IMR-90 (cell line): ENCODE measurements around the gene CYB5R3. TPM values are rescaled to one million over a fixed set of nuclear protein-coding genes. Genes with fewer than 3 reads are reported as not detected.

Experiments
- ATAC-seq: fragments of 200-7000 bp; cut with Tn5 transposase; 2 replicates; pipeline ENCODE4 v1.9.1; 2020; ENCODE audit warnings: low read depth, mild to moderate bottlenecking, moderate library complexity
- BruUV-seq: library from RNA; stranded (reverse); fragments of 400-500 nt; replicated peaks from 2 replicates; lab custom pipeline; 2021; lab: Mats Ljungman, UMichigan
- CTCF ChIA-PET: fragments of 300-600 bp; formaldehyde crosslinking; extraction: SDS; loops from one replicate; lab custom pipeline; 2021; ENCODE audit warnings: antibody characterized with exemption; lab: Yijun Ruan, JAX
- POLR2A ChIA-PET: fragments of 300-600 bp; sonication (Branson Sonifier 250); formaldehyde crosslinking; loops from one replicate; lab custom pipeline; 2022; ENCODE audit warnings: antibody characterized with exemption; ENCODE audit not compliant: unreplicated experiment; lab: Charles Lee
- DNase-seq: peaks from one replicate; pipeline ENCODE4 v3.0.0; 2013
- H2AFZ ChIP-seq: replicated peaks from 2 replicates; pipeline ENCODE3; 2013; ENCODE audit warnings: low read length, mild to moderate bottlenecking; ENCODE audit not compliant: poor library complexity
- H2AK5ac ChIP-seq: 2 replicates; pipeline ENCODE4 v1.6.1; 2013; ENCODE audit warnings: low read depth, low read length, inconsistent platforms
- H2AK9ac ChIP-seq: replicated peaks from 2 replicates; pipeline ENCODE3; 2013; ENCODE audit warnings: mild to moderate bottlenecking, low read depth, low read length, moderate library complexity; ENCODE audit not compliant: poor library complexity
- H2BK120ac ChIP-seq: 2 replicates; pipeline ENCODE4 v1.6.1; 2013; ENCODE audit warnings: low read depth, low read length, inconsistent platforms
- H2BK15ac ChIP-seq: 3 replicates; pipeline ENCODE4 v1.6.1; 2013; ENCODE audit warnings: low read depth, low read length, inconsistent platforms
- H2BK20ac ChIP-seq: 2 replicates; pipeline ENCODE4 v1.6.1; 2013; ENCODE audit warnings: low read depth, mild to moderate bottlenecking, inconsistent platforms, low read length, moderate library complexity
- H2BK5ac ChIP-seq: 2 replicates; pipeline ENCODE4 v1.6.1; 2013; ENCODE audit warnings: mild to moderate bottlenecking, low read depth, low read length, inconsistent platforms; ENCODE audit not compliant: poor library complexity, severe bottlenecking
- H3K14ac ChIP-seq: replicated peaks from 2 replicates; pipeline ENCODE4 v1.6.1; 2013; ENCODE audit warnings: low read depth, low read length, inconsistent platforms
- H3K18ac ChIP-seq: 2 replicates; pipeline ENCODE4 v1.6.1; 2013; ENCODE audit warnings: low read depth, low read length, control low read depth
- H3K23ac ChIP-seq: 2 replicates; pipeline ENCODE4 v1.6.1; 2013; ENCODE audit warnings: low read depth, low read length, inconsistent platforms
- H3K27ac ChIP-seq: 2 replicates; pipeline ENCODE4 v1.5.1; 2013; ENCODE audit warnings: mild to moderate bottlenecking, control low read depth, low read length; ENCODE audit not compliant: insufficient read depth
- H3K27me3 ChIP-seq: 2 replicates; pipeline ENCODE4 v1.6.1; 2013; ENCODE audit warnings: low read length; ENCODE audit not compliant: control insufficient read depth, insufficient read depth
- H3K36me3 ChIP-seq: 2 replicates; pipeline ENCODE4 v1.6.1; 2013; ENCODE audit warnings: low read length, mixed read lengths; ENCODE audit not compliant: control insufficient read depth, insufficient read depth
- H3K4ac ChIP-seq: 2 replicates; pipeline ENCODE4 v1.6.1; 2013; ENCODE audit warnings: low read depth, low read length, inconsistent platforms
- H3K4me1 ChIP-seq: 2 replicates; pipeline ENCODE4 v1.6.1; 2013; ENCODE audit warnings: low read length, mixed read lengths; ENCODE audit not compliant: control insufficient read depth, insufficient read depth
- H3K4me2 ChIP-seq: 2 replicates; pipeline ENCODE4 v1.6.1; 2013; ENCODE audit warnings: low read depth, mild to moderate bottlenecking, control low read depth, low read length, moderate library complexity
- H3K4me3 ChIP-seq: 2 replicates; pipeline ENCODE4 v1.5.1; 2013; ENCODE audit warnings: low read depth, mild to moderate bottlenecking, control low read depth, low read length, moderate library complexity; ENCODE audit not compliant: insufficient read depth
- H3K56ac ChIP-seq: 2 replicates; pipeline ENCODE4 v1.6.1; 2013; ENCODE audit warnings: low read length, inconsistent platforms; ENCODE audit not compliant: insufficient read depth; ENCODE audit errors: extremely low read depth
- H3K79me1 ChIP-seq, 2 experiments: 2 replicates each; pipeline ENCODE4 v1.6.1; 2013; ENCODE audit warnings: low read length in 2 of 2, inconsistent platforms in 1 of 2, low read depth in 1 of 2
- H3K9ac ChIP-seq: 2 replicates; pipeline ENCODE4 v1.6.1; 2013; ENCODE audit warnings: low read depth, low read length, control low read depth
- H3K9me1 ChIP-seq: 2 replicates; pipeline ENCODE4 v1.6.1; 2013; ENCODE audit warnings: low read length, inconsistent platforms; ENCODE audit not compliant: insufficient read depth
- H3K9me3 ChIP-seq: 2 replicates; pipeline ENCODE4 v1.6.1; 2013; ENCODE audit warnings: low read length; ENCODE audit not compliant: control insufficient read depth, insufficient read depth
- H4K20me1 ChIP-seq: 2 replicates; pipeline ENCODE4 v1.6.1; 2013; ENCODE audit warnings: low read length, inconsistent platforms; ENCODE audit not compliant: insufficient read depth
- H4K5ac ChIP-seq: 2 replicates; pipeline ENCODE4 v1.6.1; 2013; ENCODE audit warnings: mild to moderate bottlenecking, low read depth, low read length, control low read depth
- H4K8ac ChIP-seq, 2 experiments: 2 replicates each; pipeline ENCODE4 v1.6.1; 2013; ENCODE audit warnings: low read depth in 2 of 2, low read length in 2 of 2, control low read depth in 1 of 2, inconsistent platforms in 1 of 2
- H4K91ac ChIP-seq: 2 replicates; pipeline ENCODE4 v1.6.1; 2013; ENCODE audit warnings: low read depth, low read length, inconsistent platforms; ENCODE audit not compliant: insufficient read depth
- BHLHE40 ChIP-seq: fragments of 150-350 bp; IDR thresholded peaks from 2 replicates; pipeline ENCODE4 v1.6.1; 2016; ENCODE audit warnings: mild to moderate bottlenecking, low read depth, low read length
- CHD1 ChIP-seq: IDR thresholded peaks from 2 replicates; pipeline ENCODE4 v1.6.1; 2012; ENCODE audit warnings: low read depth, low read length, improper control_type of control experiment
- CTCF ChIP-seq: conservative IDR thresholded peaks from 2 replicates; pipeline ENCODE4 v1.5.1; 2012; ENCODE audit warnings: mild to moderate bottlenecking, low read depth, low read length, improper control_type of control experiment
- ELK1 ChIP-seq: fragments of 150-350 bp; IDR thresholded peaks from 2 replicates; pipeline ENCODE4 v1.6.1; 2016; ENCODE audit warnings: low read depth, mild to moderate bottlenecking, low read length, moderate library complexity, borderline replicate concordance
- FOS ChIP-seq: fragments of 150-350 bp; IDR thresholded peaks from 2 replicates; pipeline ENCODE4 v1.6.1; 2016; ENCODE audit warnings: low read depth, low read length
- MAFK ChIP-seq: IDR thresholded peaks from 2 replicates; pipeline ENCODE4 v1.6.1; 2012; ENCODE audit warnings: low read depth, low read length, improper control_type of control experiment
- MAZ ChIP-seq: IDR thresholded peaks from 2 replicates; pipeline ENCODE4 v1.6.1; 2012; ENCODE audit warnings: low read depth, mild to moderate bottlenecking, low read length, improper control_type of control experiment, moderate library complexity, borderline replicate concordance
- MXI1 ChIP-seq: IDR thresholded peaks from 2 replicates; pipeline ENCODE4 v1.6.1; 2012; ENCODE audit warnings: low read depth, mild to moderate bottlenecking, low read length, moderate library complexity, borderline replicate concordance
- POLR2A ChIP-seq: IDR thresholded peaks from 2 replicates; pipeline ENCODE4 v1.6.1; 2012; ENCODE audit warnings: mild to moderate bottlenecking, low read depth, low read length
- RAD21 ChIP-seq: IDR thresholded peaks from 2 replicates; pipeline ENCODE4 v1.6.1; 2012; ENCODE audit warnings: low read length, improper control_type of control experiment
- RCOR1 ChIP-seq: IDR thresholded peaks from 2 replicates; pipeline ENCODE4 v1.6.1; 2012; ENCODE audit warnings: mild to moderate bottlenecking, low read length, improper control_type of control experiment; ENCODE audit not compliant: insufficient replicate concordance
- RFX5 ChIP-seq: IDR thresholded peaks from 2 replicates; pipeline ENCODE4 v1.8.0; 2012; ENCODE audit warnings: low read depth, mild to moderate bottlenecking, low read length, moderate library complexity
- SMC3 ChIP-seq: fragments of 150-350 bp; IDR thresholded peaks from 2 replicates; pipeline ENCODE4 v1.6.1; 2016; ENCODE audit warnings: low read depth, mild to moderate bottlenecking, antibody characterized with exemption, low read length, moderate library complexity
- USF2 ChIP-seq: fragments of 150-350 bp; IDR thresholded peaks from 2 replicates; pipeline ENCODE4 v1.6.1; 2017; ENCODE audit warnings: mild to moderate bottlenecking, antibody characterized with exemption, low read length, low read depth
- WGBS, 2 experiments: methylation state at CpG; one replicate each; pipeline versions ENCODE4 v1.1.5 to v1.1.7; 2013; ENCODE audit warnings: missing lambda C conversion rate in 2 of 2; ENCODE audit not compliant: insufficient read length in 1 of 2; ENCODE audit errors: extremely low coverage in 2 of 2; 5-methylcytosine and 5-hydroxymethylcytosine counted together
- dilution Hi-C: fragments of 300-500 bp; cut with HindIII; formaldehyde crosslinking; loops from one replicate; pipeline ENCODE4 v1.14.3; 2018; ENCODE audit warnings: low sequenced_read_pairs; ENCODE audit not compliant: unreplicated experiment
- in situ Hi-C: fragments of 300-500 bp; cut with MboI; formaldehyde crosslinking; loops from 3 replicates; pipeline ENCODE4 v1.14.3; 2019; ENCODE audit warnings: low sequenced_read_pairs, inconsistent platforms, mixed read lengths
- intact Hi-C: fragments of 100-400 bp; cut with micrococcal nuclease; formaldehyde crosslinking; loops from 2 replicates; pipeline ENCODE4 v1.10.0; 2022
- polyA plus RNA-seq, 3 experiments: library from polyadenylated mRNA; depleted of rRNA; stranded (reverse); fragments of >200 nt; gene quantifications; 2 replicates each; pipeline ENCODE4 v1.2.3, GENCODE V29; 2012; ENCODE audit warnings: low replicate concordance in 1 of 3
- total RNA-seq: library from RNA; depleted of rRNA; stranded (reverse); fragments of >200 nt; gene quantifications from 2 replicates; pipeline ENCODE4 v1.2.3, GENCODE V29; 2012

CYB5R3 gene
- total and polyA plus RNA-seq, 2 of the 4 experiments (the other 2 are of a cell fraction), result 44.1 to 362 TPM

GRCh38 chr22:42682113-42682851 is 33.1 kb upstream of the CYB5R3 start:
- no peak overlapping the region for H4K8ac ChIP-seq
- no peaks in the 10 kb centered on the region for H3K27me3 ChIP-seq
- no peak overlapping the region for H3K9ac ChIP-seq
- peaks cover 0 to 3% of the 10 kb centered on the region in 2 experiments; a peak in 1 of 4 replicates for H3K79me1 ChIP-seq
- H3K56ac ChIP-seq, result no peak overlapping the region
- no peak overlapping the region for H2AFZ ChIP-seq
- H2AK5ac ChIP-seq, result no peak overlapping the region; the same call in none of the 2 replicates
- peak overlapping the region; percentile 75 for H2AK9ac ChIP-seq
- H3K4ac ChIP-seq, result peak overlapping the region; percentile 66
- no peak overlapping the region for H3K4me2 ChIP-seq
- peak overlapping the region; percentile 14; the same call in 1 of the 2 replicates for H2BK20ac ChIP-seq
- H3K4me1 ChIP-seq, result peaks cover 25% of the 10 kb centered on the region
- H2BK120ac ChIP-seq, result peak overlapping the region; percentile 59
- no TSS peak for BruUV-seq
- no peak overlapping the region for H2BK5ac ChIP-seq
- ChIA-PET POLR2A (no interaction called here), CTCF (interaction anchor here (0.6 kb wide), 1 partner anchor 310 kb away, joined by 5 read pairs; no protein-coding TSS in a partner anchor)
- dilution Hi-C loops, result no loop called here
- H2BK15ac ChIP-seq, result 0 out of 3 replicates have a peak overlapping the region, but pooled peaks have one; percentile 68
- intact Hi-C loops, result no loop called here
- H3K27ac ChIP-seq, result no peak overlapping the region
- ATAC-seq (no peak), DNase-seq (no peak)
- no peak overlapping the region for H3K4me3 ChIP-seq
- H4K91ac ChIP-seq, result peak overlapping the region; percentile 33
- no peak overlapping the region for H3K18ac ChIP-seq
- H4K20me1 ChIP-seq, result no peaks in the 10 kb centered on the region
- no peak overlapping the region for H4K5ac ChIP-seq
- peaks cover 18% of the 10 kb centered on the region for H3K9me1 ChIP-seq
- WGBS, 2 experiments, result 74% methylated on average over 3 of the region's 10 CpGs; no CpG with 5 or more reads in 1 of the 2 experiments
- H3K9me3 ChIP-seq, result peaks cover 2% of the 10 kb centered on the region
- H3K36me3 ChIP-seq, result no peaks in the 10 kb centered on the region
- H3K14ac ChIP-seq, result no peak overlapping the region; the same call in 1 of the 2 replicates
- in situ Hi-C loops, result no loop called here
- 0 out of 2 replicates have a peak overlapping the region, but pooled peaks have one; percentile 9 for H3K23ac ChIP-seq
- TF ChIP-seq MXI1 (no peak), RCOR1 (no peak), CTCF (no peak), CHD1 (no peak), POLR2A (no peak), RFX5 (no peak), MAZ (no peak), BHLHE40 (no peak), SMC3 (no peak), RAD21 (no peak), FOS (no peak), USF2 (no peak), ELK1 (no peak), MAFK (no peak)
